Transverse colon (tissue), 4 donors: Measurements from ENCODE around the gene SOAT1. TPM values are rescaled to one million over a fixed set of nuclear protein-coding genes. Genes with fewer than 3 reads are reported as not detected.

ENCODE experiments used
- DNase-seq: peaks from one replicate; pipeline ENCODE4 v3.0.0-alpha.2; 2019
- H3K27ac ChIP-seq, 4 donors: fragments of 200-600 bp; sonication (generic); 2 replicates each; pipeline ENCODE4 v1.5.1; 2016 to 2018; ENCODE audit warnings: inconsistent platforms in 4 of 4
- H3K27me3 ChIP-seq: fragments of 200-600 bp; sonication (generic); 2 replicates; pipeline ENCODE4 v1.5.1; 2017; ENCODE audit warnings: inconsistent platforms
- H3K36me3 ChIP-seq, 4 donors: fragments of 200-600 bp; sonication (generic); 2 replicates each; pipeline ENCODE4 v1.5.1; 2017 to 2019; ENCODE audit warnings: inconsistent platforms in 4 of 4
- H3K4me1 ChIP-seq, 4 donors: fragments of 200-600 bp; sonication (generic); 2 replicates each; pipeline ENCODE4 v1.5.1; 2017 to 2020; ENCODE audit warnings: inconsistent platforms in 4 of 4
- H3K4me3 ChIP-seq, 4 donors: fragments of 200-600 bp; sonication (generic); 1 replicate in 1 of 4; 2 replicates in 3 of 4; pipeline versions ENCODE4 v1.5.1 to v1.6.1; 2017 to 2019; ENCODE audit warnings: inconsistent platforms in 4 of 4
- H3K9me3 ChIP-seq, 2 donors: fragments of 200-600 bp; sonication (generic); 2 replicates each; pipeline ENCODE4 v1.5.1; 2017 to 2019; ENCODE audit warnings: inconsistent platforms in 2 of 2
- CTCF ChIP-seq, 5 experiments: fragments of 200-600 bp in 3 of 5; fragments of 450-650 bp in 2 of 5; sonication (generic) in 3 of 5; IDR thresholded peaks; 1 replicate in 2 of 5; 2 replicates in 3 of 5; pipeline ENCODE4 v1.5.1; 2016 to 2017; ENCODE audit warnings: antibody characterized with exemption in 5 of 5, inconsistent platforms in 3 of 5, mild to moderate bottlenecking in 2 of 5, moderate library complexity in 1 of 5
- EP300 ChIP-seq: sonication (generic); formaldehyde crosslinking; IDR thresholded peaks from one replicate; pipeline ENCODE4 v1.6.1; 2017; ENCODE audit warnings: antibody characterized with exemption, low read depth
- POLR2A ChIP-seq: fragments of 450-650 bp; IDR thresholded peaks from one replicate; pipeline ENCODE4 v1.6.1; 2016; ENCODE audit warnings: antibody characterized with exemption, mild to moderate bottlenecking, moderate library complexity
- POLR2AphosphoS5 ChIP-seq, 3 donors: sonication (generic); formaldehyde crosslinking; IDR thresholded peaks; one replicate each; pipeline ENCODE4 v1.6.1; 2016; ENCODE audit warnings: antibody characterized with exemption in 3 of 3
- WGBS, 2 donors: methylation state at CpG; one replicate each; pipeline ENCODE4 v1.1.5; 2018; ENCODE audit warnings: low coverage in 1 of 2; 5-methylcytosine and 5-hydroxymethylcytosine counted together
- in situ Hi-C, 4 donors: fragments of 200-750 bp; cut with MboI; loops; one replicate each; pipeline versions ENCODE4 v1.15.0 to v1.15.1; 2017; ENCODE audit warnings: low sequenced_read_pairs in 3 of 4, low pct_ligation_motif_present in 1 of 4, low pct_unique_long_range_greater_than_20kb in 1 of 4
- intact Hi-C: fragments of 100-400 bp; cut with DNase I; formaldehyde crosslinking; loops from one replicate; pipeline ENCODE4 v1.15.1; 2023; ENCODE audit warnings: low total_unique reads
- total RNA-seq, 4 donors: library from RNA; depleted of rRNA; stranded (reverse); fragments of >200 nt; gene quantifications; one replicate each; pipeline ENCODE4 v1.1.0, GENCODE V29; 2016

The SOAT1 gene
- total RNA-seq, 4 donors from 2014 or later, result 4.0 to 13.9 (median 10.3) TPM

- in situ Hi-C loops, result loop anchor here (10.0 to 25.0 kb wide), 6 partner anchors 110 to 835 kb away; partner anchors contain the start of genes ABL2 (in 2 of the 4) and TOR3A (in 1 of the 4)
- intact Hi-C loops, result no loop called here
- Histone ChIP-seq H3K36me3 (no peaks in the 10 kb centered on the region), H3K9me3 (no peaks in the 10 kb centered on the region), H3K27ac (no peak overlapping the region), H3K4me1 (no peaks in the 10 kb centered on the region), H3K4me3 (no peak overlapping the region), H3K27me3 (no peaks in the 10 kb centered on the region)
- no peak for DNase-seq
- WGBS, 2 donors, result 67 to 71% methylated on average over 3 to 4 of the region's 4 CpGs
- TF ChIP-seq CTCF (IDR thresholded peaks at IDR 0.05), result no peak
- TF ChIP-seq POLR2A, result no peak
- no peak for TF ChIP-seq POLR2AphosphoS5 (IDR thresholded peaks at IDR 0.05)
These were observed 78.6 kb downstream of the SOAT1 start for GRCh38 chr1:179372160-179372559.

GRCh38 chr1:179376223-179376622 is 82.6 kb downstream of the SOAT1 start:
- in situ Hi-C loops, result loop anchor here in 1 of 4 donors (10.0 kb wide), 1 partner anchor 301 kb away; no protein-coding TSS in a partner anchor

GRCh38 chr1:179380299-179380698 is 86.7 kb downstream of the SOAT1 start:
- DNase-seq, result no peak
- H3K4me1 ChIP-seq, result no peaks in the 10 kb centered on the region
- in situ Hi-C loops, result no loop called here
- no peaks in the 10 kb centered on the region for H3K9me3 ChIP-seq
- no peak overlapping the region for H3K4me3 ChIP-seq
- intact Hi-C loops, result no loop called here
- H3K27me3 ChIP-seq, result no peaks in the 10 kb centered on the region
- H3K27ac ChIP-seq, result no peak overlapping the region
- H3K36me3 ChIP-seq, result no peaks in the 10 kb centered on the region
- TF ChIP-seq POLR2A (no peak), EP300 (no peak), POLR2AphosphoS5 (IDR thresholded peaks at IDR 0.05) (no peak)

More at GRCh38 chr1:179376223-179376622, 82.6 kb downstream of the SOAT1 start:
- H3K36me3 ChIP-seq, result no peaks in the 10 kb centered on the region
- no peak for DNase-seq
- no peak overlapping the region for H3K27ac ChIP-seq
- no peaks in the 10 kb centered on the region for H3K27me3 ChIP-seq
- no peak overlapping the region for H3K4me3 ChIP-seq
- H3K9me3 ChIP-seq, result no peaks in the 10 kb centered on the region
- intact Hi-C loops, result no loop called here
- TF ChIP-seq POLR2AphosphoS5 (IDR thresholded peaks at IDR 0.05), result no peak
- no peak for TF ChIP-seq POLR2A
- TF ChIP-seq CTCF (IDR thresholded peaks at IDR 0.05), result no peak
- no peak for TF ChIP-seq EP300
- no peaks in the 10 kb centered on the region for H3K4me1 ChIP-seq
- WGBS, 2 donors, result 80 to 89% methylated on average over 3 to 6 of the region's 6 CpGs

- Histone ChIP-seq H3K9me3 (no peaks in the 10 kb centered on the region), H3K4me3 (no peak overlapping the region), H3K27me3 (no peaks in the 10 kb centered on the region), H3K27ac (no peak overlapping the region), H3K4me1 (no peaks in the 10 kb centered on the region), H3K36me3 (no peaks in the 10 kb centered on the region)
- no peak for DNase-seq
- no peak for TF ChIP-seq EP300
- 46 to 58% methylated on average over 1 of the region's 1 CpG for WGBS, 2 donors
- in situ Hi-C loops, result no loop called here
- intact Hi-C loops, result no loop called here
These were observed 90.4 kb downstream of the SOAT1 start for GRCh38 chr1:179384027-179384426.

- H3K27ac ChIP-seq, result no peak overlapping the region
- in situ Hi-C loops (no loop called here), intact Hi-C loops (no loop called here)
- H3K36me3 ChIP-seq, result no peaks in the 10 kb centered on the region
- H3K4me3 ChIP-seq, result no peak overlapping the region
- no peak for DNase-seq
- TF ChIP-seq EP300 (no peak), POLR2A (no peak), POLR2AphosphoS5 (IDR thresholded peaks at IDR 0.05) (no peak), CTCF (IDR thresholded peaks at IDR 0.05) (no peak)
- H3K9me3 ChIP-seq, result no peaks in the 10 kb centered on the region
- 93% methylated on average over 1 of the region's 1 CpG; no CpG with 5 or more reads in 1 of the 2 donors for WGBS, 2 donors
- H3K27me3 ChIP-seq, result no peaks in the 10 kb centered on the region
- H3K4me1 ChIP-seq, result no peaks in the 10 kb centered on the region
These were observed 91.9 kb downstream of the SOAT1 start for GRCh38 chr1:179385510-179385909.
